ENCODE data around the gene SNURF.
"Not testable (repeated sequence)": the region's sequence is repeated elsewhere in the genome, so short reads cannot be mapped to it uniquely, and the experiment has no call there.

The SNURF gene

GRCh38 chr15:24966364-24967103, 11.7 kb downstream of the SNURF start:
- no peak for DNase-seq (ENCODE audit: low read depth in 1 of 2, low spot score in 1 of 2)

GRCh38 chr15:24971052-24971451, 16.3 kb downstream of the SNURF start:
- DNase-seq (ENCODE audit: low read depth in 1 of 2, low spot score in 1 of 2) = no peak

- no peak for DNase-seq (ENCODE audit: low read depth in 1 of 2, low spot score in 1 of 2)
Observed at GRCh38 chr15:24971772-24972171, 17.0 kb downstream of the SNURF start.

GRCh38 chr15:24972707-24973106, 17.9 kb downstream of the SNURF start:
- not testable (repeated sequence) for DNase-seq (ENCODE audit: low read depth in 1 of 2, low spot score in 1 of 2)

- DNase-seq (ENCODE audit: low read depth in 1 of 2, low spot score in 1 of 2) = no peak
Observed at GRCh38 chr15:24976932-24977331, 22.1 kb downstream of the SNURF start.

- no peak for DNase-seq (ENCODE audit: low read depth in 1 of 2, low spot score in 1 of 2)
Observed at GRCh38 chr15:24977686-24978085, 22.9 kb downstream of the SNURF start.

- DNase-seq (ENCODE audit: low read depth in 1 of 2, low spot score in 1 of 2) = no peak
Observed at GRCh38 chr15:24985224-24985623, 30.4 kb downstream of the SNURF start.

GRCh38 chr15:24986653-24987052, 31.9 kb downstream of the SNURF start:
- DNase-seq (ENCODE audit: low read depth in 1 of 2, low spot score in 1 of 2) = no peak
